Adrenal gland (tissue), 12 donors: ENCODE results near the gene NOC2L. TPM values are rescaled to one million over a fixed set of nuclear protein-coding genes. Genes with fewer than 3 reads are reported as not detected.

Source experiments
- DNase-seq, 7 donors: peaks; one replicate each; pipeline ENCODE4 v3.0.0-alpha.2; 2019 to 2020
- H3K27ac ChIP-seq, 5 donors: fragments of 200-600 bp; sonication (generic) in 4 of 5; 1 replicate in 3 of 5; 2 replicates in 2 of 5; pipeline versions ENCODE4 v1.5.1 to v1.8.0; 2016 to 2020; ENCODE audit warnings: mild to moderate bottlenecking in 1 of 5
- H3K27me3 ChIP-seq: fragments of 200-600 bp; 2 replicates; pipeline ENCODE4 v1.8.0; 2021
- H3K36me3 ChIP-seq, 2 donors: fragments of 200-600 bp; replicated peaks in 1 of 2; 1 replicate in 1 of 2; 2 replicates in 1 of 2; pipeline versions ENCODE4 v1.5.1 to v1.8.0; 2018 to 2022
- H3K4me1 ChIP-seq, 2 donors: fragments of 200-600 bp; replicated peaks in 1 of 2; 1 replicate in 1 of 2; 2 replicates in 1 of 2; pipeline versions ENCODE4 v1.5.1 to v1.8.0; 2018 to 2021
- H3K4me3 ChIP-seq, 4 donors: fragments of 200-600 bp; sonication (generic) in 3 of 4; one replicate each; pipeline ENCODE4 v1.5.1; 2016 to 2018
- H3K9me3 ChIP-seq, 3 donors: fragments of 200-600 bp; sonication (generic) in 1 of 3; replicated peaks in 1 of 3; 1 replicate in 2 of 3; 2 replicates in 1 of 3; pipeline versions ENCODE4 v1.5.1 to v1.8.0; 2016 to 2021
- POLR2A ChIP-seq, 2 donors: fragments of 450-650 bp; IDR thresholded peaks; one replicate each; pipeline ENCODE4 v1.6.1; 2017; ENCODE audit warnings: antibody characterized with exemption in 2 of 2, mild to moderate bottlenecking in 2 of 2, moderate library complexity in 1 of 2
- WGBS, 4 donors: extraction: QIAGEN DNeasy Blood & Tissue Kit in 2 of 4; methylation state at CpG; one replicate each; pipeline versions ENCODE4 v1.1.5 to v1.1.7; 2013 to 2017; 5-methylcytosine and 5-hydroxymethylcytosine counted together
- intact Hi-C, 2 donors: fragments of 100-400 bp; cut with DNase I; formaldehyde crosslinking; loops; one replicate each; pipeline versions ENCODE4 v1.14.1 to v1.15.0; 2022 to 2023
- polyA plus RNA-seq, 3 donors: library from polyadenylated mRNA; stranded (reverse); fragments of 200-250 nt in 2 of 3; fragments of 350-450 nt in 1 of 3; fragmentation: Illumina TruSeq in 1 of 3; extraction: RNeasy Lipid Tissue Mini Kit (QIAGEN cat#74804) in 1 of 3; gene quantifications; one replicate each; pipeline ENCODE4 v1.2.3, GENCODE V29; 2013 to 2014
- total RNA-seq, 9 donors: library from RNA; depleted of rRNA in 4 of 9; stranded (reverse); fragments of >200 nt in 4 of 9; fragments of 120-200 nt in 1 of 9; fragmentation: NEBNext Ultra II Directional in 1 of 9; extraction: Animal tissue kit (Norgen Biotek cat#: 25700) in 1 of 9; gene quantifications; one replicate each; pipeline versions ENCODE4 v1.1.0 to v1.2.4, GENCODE V29; 2013 to 2023
- TF ChIP-seq, protein P1 (sequence below), 6 experiments: fragments of 450-650 bp in 4 of 6; fragments of 200-600 bp in 2 of 6; sonication (generic) in 1 of 6; IDR thresholded peaks; 1 replicate in 5 of 6; 2 replicates in 1 of 6; pipeline versions ENCODE4 v1.5.1 to v1.8.0; 2016 to 2021; ENCODE audit warnings: antibody characterized with exemption in 6 of 6, mild to moderate bottlenecking in 2 of 6, moderate library complexity in 1 of 6
- donor health status: healthy with polysubstance abuse.
- donor health status: Bipolar disorder and iron deficiency.
- donor health status: DM: yes; HTN: yes; CAD: no.
- donor health status: DM: no; HTN: no; CAD: no.
- donor health status: DM: no; HTN: no; CAD: no.
- donor health status: DM: yes; HTN: yes; CAD: no.

The NOC2L gene
- total and polyA plus RNA-seq, 12 donors: 22.4 to 97.7 (median 43.6) TPM

DNA sequence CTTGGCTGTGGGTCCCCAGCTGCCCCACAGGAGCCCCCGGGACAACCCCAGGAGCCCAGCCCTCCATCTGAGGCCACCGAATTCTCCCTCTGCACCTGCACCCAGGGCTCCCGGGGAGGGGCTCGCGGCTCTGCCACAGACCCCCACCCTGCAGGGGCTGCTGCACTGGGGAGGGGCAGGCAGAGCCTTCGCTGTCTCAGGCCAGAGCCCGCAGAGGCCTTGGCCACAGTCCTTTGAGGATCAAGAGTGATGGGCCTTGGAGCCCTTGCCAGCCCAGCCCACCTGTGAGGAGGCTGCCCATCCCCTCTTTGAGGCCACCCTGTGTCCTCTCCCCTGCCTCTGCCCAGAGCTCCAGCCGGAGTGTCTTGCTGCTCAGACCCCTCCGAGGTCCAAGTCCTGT, 16.3 kb upstream of the NOC2L start:
- no peak overlapping the region for H3K4me3 ChIP-seq
- intact Hi-C loops: loop anchor here in 1 of 2 donors (10.0 kb wide), 1 partner anchor 71 kb away; no protein-coding TSS in a partner anchor
- DNase-seq: no peak
- H3K9me3 ChIP-seq: no peaks in the 10 kb centered on the region
- TF ChIP-seq, protein P1, sequence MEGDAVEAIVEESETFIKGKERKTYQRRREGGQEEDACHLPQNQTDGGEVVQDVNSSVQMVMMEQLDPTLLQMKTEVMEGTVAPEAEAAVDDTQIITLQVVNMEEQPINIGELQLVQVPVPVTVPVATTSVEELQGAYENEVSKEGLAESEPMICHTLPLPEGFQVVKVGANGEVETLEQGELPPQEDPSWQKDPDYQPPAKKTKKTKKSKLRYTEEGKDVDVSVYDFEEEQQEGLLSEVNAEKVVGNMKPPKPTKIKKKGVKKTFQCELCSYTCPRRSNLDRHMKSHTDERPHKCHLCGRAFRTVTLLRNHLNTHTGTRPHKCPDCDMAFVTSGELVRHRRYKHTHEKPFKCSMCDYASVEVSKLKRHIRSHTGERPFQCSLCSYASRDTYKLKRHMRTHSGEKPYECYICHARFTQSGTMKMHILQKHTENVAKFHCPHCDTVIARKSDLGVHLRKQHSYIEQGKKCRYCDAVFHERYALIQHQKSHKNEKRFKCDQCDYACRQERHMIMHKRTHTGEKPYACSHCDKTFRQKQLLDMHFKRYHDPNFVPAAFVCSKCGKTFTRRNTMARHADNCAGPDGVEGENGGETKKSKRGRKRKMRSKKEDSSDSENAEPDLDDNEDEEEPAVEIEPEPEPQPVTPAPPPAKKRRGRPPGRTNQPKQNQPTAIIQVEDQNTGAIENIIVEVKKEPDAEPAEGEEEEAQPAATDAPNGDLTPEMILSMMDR (IDR thresholded peaks at IDR 0.05): no peak
- TF ChIP-seq POLR2A (IDR thresholded peaks at IDR 0.05): no peak
- H3K27ac ChIP-seq: no peak overlapping the region
- no peaks in the 10 kb centered on the region for H3K36me3 ChIP-seq
- peaks cover 58% of the 10 kb centered on the region for H3K27me3 ChIP-seq
- WGBS, 4 donors: 51 to 80% (median 65%) methylated on average over 7 to 9 of the region's 9 CpGs; no CpG with 5 or more reads in 1 of the 4 donors
- no peaks in the 10 kb centered on the region for H3K4me1 ChIP-seq

DNA sequence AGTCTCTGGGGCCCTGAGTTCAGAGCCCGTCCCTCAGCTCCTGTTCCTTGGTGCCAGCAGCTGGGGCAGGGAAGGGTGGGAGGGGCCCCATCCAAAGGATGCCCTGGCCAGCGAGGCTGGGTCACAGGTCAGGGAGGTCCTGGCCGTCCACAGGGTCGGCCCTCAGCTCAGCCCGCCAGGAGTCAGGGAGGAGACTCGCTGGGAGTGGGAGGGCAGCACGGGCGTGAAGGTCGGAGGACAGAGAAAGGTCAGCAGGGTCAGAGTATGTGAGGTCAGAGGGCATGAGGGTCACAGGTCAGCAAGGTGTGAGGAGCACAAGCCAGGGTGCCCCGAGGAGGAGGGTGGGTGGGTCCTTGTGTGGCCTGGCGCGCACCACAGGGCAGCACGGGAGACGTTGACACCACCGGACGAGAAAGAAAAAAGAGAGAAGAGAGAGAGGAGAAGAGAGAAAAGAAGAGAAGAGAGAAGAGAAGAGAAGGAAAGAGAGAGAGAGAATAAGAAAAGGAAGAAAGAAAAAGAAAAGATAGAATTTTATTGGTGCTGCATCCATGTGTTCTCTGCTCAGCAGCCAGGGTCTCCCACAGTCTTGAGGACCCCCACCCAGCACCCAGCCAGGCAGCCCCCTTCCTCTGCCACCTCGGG, 15.8 kb upstream of the NOC2L start:
- 54 to 65% (median 59%) methylated on average over 11 to 17 of the region's 17 CpGs for WGBS, 4 donors
- TF ChIP-seq, protein P1 (IDR thresholded peaks at IDR 0.05): no peak
- no peak for TF ChIP-seq POLR2A (IDR thresholded peaks at IDR 0.05)
- Histone ChIP-seq H3K36me3 (no peaks in the 10 kb centered on the region), H3K4me1 (no peaks in the 10 kb centered on the region), H3K9me3 (no peaks in the 10 kb centered on the region), H3K27me3 (peaks cover 61% of the 10 kb centered on the region), H3K4me3 (no peak overlapping the region), H3K27ac (no peak overlapping the region)
- intact Hi-C loops: loop anchor here in 1 of 2 donors (10.0 kb wide), 1 partner anchor 70 kb away; no protein-coding TSS in a partner anchor
- DNase-seq: no peak

DNA sequence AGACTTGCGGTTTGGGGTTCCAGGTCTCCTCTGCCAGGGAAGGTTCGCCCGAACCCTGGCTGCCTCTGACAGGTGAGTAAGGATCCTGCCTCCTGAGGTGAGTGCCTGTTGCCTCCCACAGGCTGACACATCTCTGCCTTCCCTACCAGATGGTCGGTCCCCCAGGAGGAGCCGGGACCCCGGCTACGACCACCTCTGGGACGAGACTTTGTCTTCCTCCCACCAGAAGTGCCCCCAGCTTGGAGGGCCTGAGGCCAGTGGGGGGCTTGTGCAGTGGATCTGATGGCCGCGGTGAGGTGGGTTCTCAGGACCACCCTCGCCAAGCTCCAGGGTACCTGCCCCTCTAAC, 15.2 kb upstream of the NOC2L start:
- H3K27ac ChIP-seq: no peak overlapping the region
- no peak for TF ChIP-seq POLR2A (IDR thresholded peaks at IDR 0.05)
- TF ChIP-seq, protein P1 (IDR thresholded peaks at IDR 0.05): no peak
- H3K9me3 ChIP-seq: no peaks in the 10 kb centered on the region
- DNase-seq: no peak
- WGBS, 4 donors: 84 to 89% (median 88%) methylated on average over 7 to 11 of the region's 11 CpGs
- H3K4me3 ChIP-seq: no peak overlapping the region
- no peaks in the 10 kb centered on the region for H3K36me3 ChIP-seq
- peaks cover 61% of the 10 kb centered on the region for H3K27me3 ChIP-seq
- H3K4me1 ChIP-seq: no peaks in the 10 kb centered on the region
- intact Hi-C loops: loop anchor here in 1 of 2 donors (10.0 kb wide), 1 partner anchor 69 kb away; no protein-coding TSS in a partner anchor

DNA sequence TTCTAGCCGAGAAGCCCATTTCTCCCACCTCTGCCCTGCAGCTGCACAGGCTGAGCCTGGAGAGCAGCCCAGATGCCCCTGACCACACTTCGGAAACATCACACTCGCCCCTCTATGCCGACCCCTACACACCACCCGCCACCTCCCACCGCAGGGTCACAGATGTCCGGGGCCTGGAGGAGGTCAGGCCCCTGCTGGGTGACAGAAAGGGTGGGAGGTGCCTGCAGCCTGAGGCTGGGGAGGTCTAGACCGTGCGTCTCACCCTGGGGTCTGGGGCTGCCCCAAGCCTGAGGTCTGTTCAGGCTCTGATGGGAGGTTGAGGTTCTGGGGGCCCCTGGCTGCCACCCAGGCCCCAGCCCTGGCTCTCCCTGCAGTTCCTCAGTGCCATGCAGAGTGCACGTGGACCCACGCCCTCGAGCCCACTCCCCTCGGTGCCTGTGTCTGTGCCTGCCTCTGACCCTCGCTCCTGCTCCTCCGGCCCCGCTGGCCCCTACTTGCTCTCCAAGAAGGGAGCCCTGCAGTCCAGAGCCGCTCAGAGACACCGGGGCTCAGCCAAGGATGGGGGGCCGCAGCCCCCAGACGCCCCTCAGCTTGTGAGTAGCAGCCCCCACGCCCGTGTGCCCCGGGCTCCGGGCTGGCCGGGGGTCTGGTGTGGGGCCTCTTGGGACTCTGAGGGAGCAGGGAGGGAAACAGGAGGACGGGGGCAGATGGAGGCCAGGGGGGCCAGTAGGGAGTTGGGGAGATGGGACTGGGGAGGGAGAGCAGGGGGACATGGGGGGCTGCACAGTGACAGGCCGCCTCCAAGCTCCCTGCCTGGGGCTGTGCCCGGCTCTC, 14.6 kb upstream of the NOC2L start:
- intact Hi-C loops: loop anchor here in 1 of 2 donors (10.0 kb wide), 1 partner anchor 69 kb away; no protein-coding TSS in a partner anchor
- Histone ChIP-seq H3K27ac (no peak overlapping the region), H3K9me3 (no peaks in the 10 kb centered on the region), H3K27me3 (peaks cover 61% of the 10 kb centered on the region), H3K4me1 (no peaks in the 10 kb centered on the region), H3K36me3 (no peaks in the 10 kb centered on the region), H3K4me3 (no peak overlapping the region)
- no peak for TF ChIP-seq POLR2A (IDR thresholded peaks at IDR 0.05)
- TF ChIP-seq, protein P1 (IDR thresholded peaks at IDR 0.05): no peak
- DNase-seq: no peak
- WGBS, 4 donors: 73 to 82% (median 75%) methylated on average over 7 to 28 of the region's 28 CpGs
